ENCODE data around the gene PEX3. TPM values are rescaled to one million over a fixed set of nuclear protein-coding genes. Genes with fewer than 3 reads are reported as not detected.

Gene PEX3
- total and polyA plus RNA-seq, 10 of the 15 experiments (the other 5 are each of a cell fraction or from before 2014, with no cell fraction given): 18.6 to 70.7 (median 38.6) TPM

- no peak overlapping the region for H3K4me3 ChIP-seq
- RAD21 ChIA-PET (ENCODE audit: unreplicated experiment): no interaction called here
- SMC1A ChIA-PET (ENCODE audit: uncharacterized antibody, unreplicated experiment): interaction anchor here (1.0 to 2.3 kb wide), 4 partner anchors 9 to 79 kb away, joined by 3 to 8 read pairs (median 5); no protein-coding TSS in a partner anchor
- H3K9me3 ChIP-seq (replicated peaks; ENCODE audit: control insufficient read depth, insufficient read depth, low read length): no peaks in the 10 kb centered on the region; the same call in 2 of the 3 replicates
- H3K36me3 ChIP-seq (ENCODE audit: control insufficient read depth in 2 of 2, insufficient read depth in 2 of 2, low read length in 1 of 2): no peaks in the 10 kb centered on the region
- 66% methylated on average over 7 of the region's 7 CpGs for WGBS (ENCODE audit: insufficient coverage, insufficient replicate concordance, low lambda C conversion rate, missing lambda C conversion rate)
- H3K9ac ChIP-seq (ENCODE audit: control insufficient read depth, insufficient read depth, low read length): no peak overlapping the region
- ATAC-seq: peak; percentile 85
- peaks cover 3% of the 10 kb centered on the region; the same call in 1 of the 2 replicates for H3K4me1 ChIP-seq (ENCODE audit: control insufficient read depth, insufficient read depth, low read length)
- H4K20me1 ChIP-seq (ENCODE audit: control insufficient read depth, insufficient read depth): no peaks in the 10 kb centered on the region
- peak overlapping the region; percentile 57 for H2AFZ ChIP-seq (ENCODE audit: control insufficient read depth, low read depth, low read length)
- H3K27ac ChIP-seq (ENCODE audit: control insufficient read depth, insufficient read depth): 0 out of 2 replicates have a peak overlapping the region, but pooled peaks have one; percentile 6
- in situ Hi-C loops (cut with MboI): no loop called here
- H3K79me2 ChIP-seq (ENCODE audit: control insufficient read depth, insufficient read depth, low read length): no peaks in the 10 kb centered on the region
- POLR2A ChIA-PET: no interaction called here
- FAIRE-seq: peak; percentile 93
- no peak for DNase-seq (ENCODE audit: low read depth, low spot score)
- TF ChIP-seq MLLT1 (IDR thresholded peaks at IDR 0.05) (0 out of 2 replicates have a peak, but pooled peaks have one; percentile 26), CREB1 (IDR thresholded peaks at IDR 0.05; ENCODE audit: low read depth) (no peak), SPI1 (IDR thresholded peaks at IDR 0.05; ENCODE audit: borderline replicate concordance, insufficient read depth, low read depth, low read length) (0 out of 2 replicates have a peak, but pooled peaks have one; percentile 3), IKZF2 (IDR thresholded peaks at IDR 0.05) (peak in 1 of 2 experiments; percentile 25; a peak in 1 of 4 replicates)
- peaks cover 0 to 1% of the 10 kb centered on the region in 2 experiments; a peak in 1 of 4 replicates for H3K27me3 ChIP-seq (replicated peaks in 1 of 2; ENCODE audit: control insufficient read depth in 2 of 2, insufficient read depth in 2 of 2, low read length in 1 of 2)
- intact Hi-C loops (cut with micrococcal nuclease; ENCODE audit: unreplicated experiment): no loop called here
- CTCF ChIA-PET: interaction anchor here (1.2 to 1.9 kb wide), 4 partner anchors 14 to 47 kb away, joined by 3 to 6 read pairs (median 4); partner anchors contain the start of gene FUCA2
- BruUV-seq (replicated peaks): no TSS peak
- peak overlapping the region; percentile 23; the same call in 1 of the 2 replicates for H3K4me2 ChIP-seq (ENCODE audit: control insufficient read depth, insufficient read depth)
Measured at GRCh38 chr6:143528164-143528811, 77.7 kb downstream of the PEX3 start.
